Psoas muscle (tissue), 8 donors: Measurements from ENCODE around the gene CES2. TPM values are rescaled to one million over a fixed set of nuclear protein-coding genes. Genes with fewer than 3 reads are reported as not detected.

Experiments
- ATAC-seq, 4 donors: fragments of 200-7000 bp; cut with Tn5 transposase; one replicate each; pipeline ENCODE4 v1.9.1; 2020; ENCODE audit warnings: moderate library complexity in 3 of 4, mild to moderate bottlenecking in 2 of 4
- DNase-seq, 2 donors: peaks; one replicate each; pipeline ENCODE4 v3.0.0-alpha.2; 2020
- H3K27ac ChIP-seq: fragments of 200-600 bp; one replicate; pipeline ENCODE4 v1.8.0; 2022
- H3K27me3 ChIP-seq, 3 donors: fragments of 200-600 bp in 1 of 3; one replicate each; pipeline versions ENCODE4 v1.6.1 to v1.8.0; 2013 to 2022; ENCODE audit warnings: low read length in 2 of 3, mild to moderate bottlenecking in 2 of 3, moderate library complexity in 1 of 3; ENCODE audit not compliant: insufficient read depth in 3 of 3
- H3K36me3 ChIP-seq, 2 donors: fragments of 200-600 bp in 1 of 2; one replicate each; pipeline versions ENCODE4 v1.6.1 to v1.8.0; 2013 to 2022; ENCODE audit warnings: low read depth in 1 of 2, mild to moderate bottlenecking in 1 of 2, moderate library complexity in 1 of 2; ENCODE audit not compliant: insufficient read depth in 1 of 2
- H3K4me1 ChIP-seq: fragments of 200-600 bp; one replicate; pipeline ENCODE4 v1.8.0; 2022
- H3K4me3 ChIP-seq: fragments of 200-600 bp; one replicate; pipeline ENCODE4 v1.8.0; 2022; ENCODE audit warnings: mild to moderate bottlenecking
- H3K9me3 ChIP-seq: fragments of 200-600 bp; one replicate; pipeline ENCODE4 v1.8.0; 2022
- WGBS, 3 donors: extraction: QIAGEN DNeasy Blood & Tissue Kit; methylation state at CpG; one replicate each; pipeline versions ENCODE4 v1.1.6 to v1.1.7; 2013; 5-methylcytosine and 5-hydroxymethylcytosine counted together
- intact Hi-C, 2 donors: fragments of 100-400 bp; cut with DNase I; formaldehyde crosslinking; loops; one replicate each; pipeline versions ENCODE4 v1.11.0 to v1.14.2; 2022
- polyA plus RNA-seq, 3 donors: library from polyadenylated mRNA; stranded (reverse); fragments of 200-250 nt; gene quantifications; one replicate each; pipeline ENCODE4 v1.2.3, GENCODE V29; 2013
- total RNA-seq, 4 donors: library from RNA; stranded (reverse); fragmentation: NEBNext Ultra II Directional in 2 of 4; extraction: Animal tissue kit (Norgen Biotek cat#: 25700) in 2 of 4; gene quantifications; one replicate each; pipeline versions ENCODE4 v1.2.1 to v1.2.4, GENCODE V29; 2021 to 2023
- TF ChIP-seq, protein P1 (sequence below): fragments of 200-600 bp; IDR thresholded peaks from one replicate; pipeline ENCODE4 v1.8.0; 2022; ENCODE audit warnings: antibody characterized with exemption
- donor health status: healthy with polysubstance abuse.
- donor health status: DM: no; HTN: no; CAD: no; lungs with moderate emphysema.
- donor health status: Bipolar disorder and iron deficiency.
- donor health status: healthy.
- donor health status: DM: yes; HTN: yes; CAD: no.
- donor health status: DM: no; HTN: no; CAD: no.
- donor health status: DM: no; HTN: no; CAD: no.
- donor health status: DM: yes; HTN: yes; CAD: no.

Gene CES2
- total and polyA plus RNA-seq, 7 donors, result 12.8 to 92.8 (median 22.7) TPM

DNA sequence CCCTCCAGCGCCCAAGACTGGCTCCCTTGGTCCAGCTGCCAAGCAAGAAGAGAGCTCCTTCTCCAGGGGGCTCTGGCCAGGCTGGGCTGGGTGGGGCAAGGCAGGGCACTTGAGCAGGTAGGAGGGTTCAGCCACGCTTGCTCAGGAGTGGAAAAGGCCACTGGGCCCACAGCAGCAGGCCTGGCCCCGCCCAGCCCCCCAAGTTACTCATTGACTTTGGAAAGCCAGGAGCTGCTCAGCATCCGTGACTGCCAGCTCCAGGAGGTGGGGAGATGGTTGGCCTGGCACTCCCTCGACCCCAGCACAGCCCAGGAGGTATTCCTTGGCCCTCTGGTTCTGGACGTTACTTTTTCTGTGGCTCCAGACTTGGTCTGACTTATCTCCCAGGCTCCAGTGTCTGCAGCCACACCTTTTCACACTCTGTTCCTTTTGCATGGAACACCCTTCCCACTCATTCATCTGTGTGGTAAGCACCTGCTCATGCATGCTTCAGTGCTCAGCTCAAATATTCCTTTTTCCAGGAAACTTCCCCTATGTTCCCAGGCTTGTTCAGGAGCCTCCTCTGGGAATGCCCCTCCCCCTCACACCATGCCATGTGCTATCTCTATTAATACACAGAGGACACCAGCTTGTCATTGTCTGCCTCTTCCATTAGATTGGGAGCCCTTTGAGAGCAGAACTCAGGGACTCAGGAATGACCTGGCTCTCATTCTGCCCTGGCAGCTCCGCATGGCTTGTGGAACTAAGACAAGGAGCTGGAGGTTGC lies 16.3 kb upstream of the CES2 start, which contains the start of gene CDH16:
Gene CDH16, minus strand, starts transcription at position 83 of the 766 bp plus-strand sequence. CDS start 820 bp downstream, outside the sequence.
- no peak within 1 kb of the TSS for H3K4me3 ChIP-seq
- H3K4me1 ChIP-seq, result no peaks in the 10 kb centered on the region
- no peaks in the 10 kb centered on the region for H3K9me3 ChIP-seq
- ATAC-seq (peak; percentile 10 to 41 (median 18)), DNase-seq (no peak)
- H3K36me3 ChIP-seq, result peaks cover 0 to 21% of the 10 kb centered on the region in 2 donors
- H3K27me3 ChIP-seq, result no peaks in the 10 kb centered on the region
- WGBS, 3 donors, result 66% methylated on average over 7 of the region's 7 CpGs
- intact Hi-C loops, result loop anchor here in 1 of 2 donors (2.0 kb wide), 1 partner anchor 16 kb away; no protein-coding TSS in a partner anchor
- peak within 1 kb of the TSS; percentile 77 for H3K27ac ChIP-seq
- TF ChIP-seq, protein P1, sequence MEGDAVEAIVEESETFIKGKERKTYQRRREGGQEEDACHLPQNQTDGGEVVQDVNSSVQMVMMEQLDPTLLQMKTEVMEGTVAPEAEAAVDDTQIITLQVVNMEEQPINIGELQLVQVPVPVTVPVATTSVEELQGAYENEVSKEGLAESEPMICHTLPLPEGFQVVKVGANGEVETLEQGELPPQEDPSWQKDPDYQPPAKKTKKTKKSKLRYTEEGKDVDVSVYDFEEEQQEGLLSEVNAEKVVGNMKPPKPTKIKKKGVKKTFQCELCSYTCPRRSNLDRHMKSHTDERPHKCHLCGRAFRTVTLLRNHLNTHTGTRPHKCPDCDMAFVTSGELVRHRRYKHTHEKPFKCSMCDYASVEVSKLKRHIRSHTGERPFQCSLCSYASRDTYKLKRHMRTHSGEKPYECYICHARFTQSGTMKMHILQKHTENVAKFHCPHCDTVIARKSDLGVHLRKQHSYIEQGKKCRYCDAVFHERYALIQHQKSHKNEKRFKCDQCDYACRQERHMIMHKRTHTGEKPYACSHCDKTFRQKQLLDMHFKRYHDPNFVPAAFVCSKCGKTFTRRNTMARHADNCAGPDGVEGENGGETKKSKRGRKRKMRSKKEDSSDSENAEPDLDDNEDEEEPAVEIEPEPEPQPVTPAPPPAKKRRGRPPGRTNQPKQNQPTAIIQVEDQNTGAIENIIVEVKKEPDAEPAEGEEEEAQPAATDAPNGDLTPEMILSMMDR, result no peak

DNA sequence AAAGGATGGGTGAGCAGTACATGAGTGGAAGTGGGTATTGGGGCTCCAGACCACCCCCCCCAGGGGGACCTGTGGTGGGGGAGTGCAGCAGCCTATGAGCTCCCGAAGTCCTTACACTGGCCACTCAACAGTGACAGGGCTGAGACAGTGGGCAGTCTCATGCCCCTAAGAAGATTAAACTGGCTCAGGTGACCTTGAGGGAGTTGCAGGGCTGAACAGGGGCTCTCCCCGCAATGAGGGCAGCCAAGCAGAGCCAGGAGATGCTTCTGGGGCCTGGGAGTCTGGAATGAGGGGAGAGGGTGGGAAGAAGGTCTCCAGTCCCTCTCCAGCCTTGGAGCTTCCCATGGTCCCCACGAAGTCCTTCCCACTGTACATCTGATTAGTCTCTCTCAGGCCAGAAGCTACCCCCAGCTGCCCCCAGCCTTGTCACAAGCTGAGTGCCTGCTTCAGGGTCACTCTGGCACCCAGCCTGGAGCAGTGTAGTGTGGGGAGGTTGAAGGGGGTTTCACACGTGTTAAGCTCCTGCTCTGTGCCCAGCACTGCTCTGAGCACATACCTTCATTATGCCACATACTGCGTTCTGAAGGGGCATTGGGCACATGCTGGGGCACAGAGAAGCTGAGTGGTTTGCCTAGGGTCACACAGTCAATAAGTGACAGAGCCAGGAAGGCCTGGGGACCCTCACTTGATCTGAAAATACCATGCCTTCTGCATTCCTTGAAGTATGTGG lies 15.6 kb upstream of the CES2 start:
- peak overlapping the region; percentile 77 for H3K27ac ChIP-seq
- DNase-seq, result peak in 1 of 2 donors; percentile 54
- TF ChIP-seq, protein P1, result no peak

DNA sequence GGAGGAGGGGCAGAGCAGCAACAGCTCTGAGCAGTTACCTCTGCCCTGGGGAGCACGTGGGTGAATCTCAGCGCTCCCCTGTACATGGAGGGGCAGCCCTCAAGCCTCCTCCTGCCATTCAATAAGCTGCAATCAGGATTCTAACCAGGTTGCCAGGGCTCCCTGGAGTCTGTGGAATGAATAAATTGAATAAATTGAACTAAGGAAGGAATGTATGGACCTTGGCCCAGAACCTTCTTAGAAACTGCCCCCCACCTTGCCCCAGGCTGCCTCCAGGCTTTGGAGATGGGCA lies 15.1 kb upstream of the CES2 start:
- no peaks in the 10 kb centered on the region for H3K9me3 ChIP-seq
- no peak overlapping the region for H3K4me3 ChIP-seq
- peaks cover 0 to 32% of the 10 kb centered on the region in 2 donors for H3K36me3 ChIP-seq
- TF ChIP-seq, protein P1, result no peak
- peak overlapping the region; percentile 77 for H3K27ac ChIP-seq
- no peaks in the 10 kb centered on the region for H3K27me3 ChIP-seq
- DNase-seq, result no peak
- ATAC-seq, result peak; percentile 0 to 7 (median 4)
- WGBS, 3 donors, result 38 to 53% (median 48%) methylated on average over 2 of the region's 2 CpGs
- intact Hi-C loops, result no loop called here
- no peaks in the 10 kb centered on the region for H3K4me1 ChIP-seq

More for the DNA sequence above, 15.6 kb upstream of the CES2 start:
- intact Hi-C loops, result loop anchor here in 1 of 2 donors (2.0 kb wide), 1 partner anchor 17 kb away; no protein-coding TSS in a partner anchor
- Histone ChIP-seq H3K36me3 (peaks cover 0 to 28% of the 10 kb centered on the region in 2 donors), H3K4me3 (no peak overlapping the region), H3K27me3 (no peaks in the 10 kb centered on the region), H3K9me3 (no peaks in the 10 kb centered on the region), H3K4me1 (no peaks in the 10 kb centered on the region)
- WGBS, 3 donors, result 46 to 55% (median 47%) methylated on average over 5 of the region's 5 CpGs
- peak; percentile 4 to 17 (median 6) for ATAC-seq

DNA sequence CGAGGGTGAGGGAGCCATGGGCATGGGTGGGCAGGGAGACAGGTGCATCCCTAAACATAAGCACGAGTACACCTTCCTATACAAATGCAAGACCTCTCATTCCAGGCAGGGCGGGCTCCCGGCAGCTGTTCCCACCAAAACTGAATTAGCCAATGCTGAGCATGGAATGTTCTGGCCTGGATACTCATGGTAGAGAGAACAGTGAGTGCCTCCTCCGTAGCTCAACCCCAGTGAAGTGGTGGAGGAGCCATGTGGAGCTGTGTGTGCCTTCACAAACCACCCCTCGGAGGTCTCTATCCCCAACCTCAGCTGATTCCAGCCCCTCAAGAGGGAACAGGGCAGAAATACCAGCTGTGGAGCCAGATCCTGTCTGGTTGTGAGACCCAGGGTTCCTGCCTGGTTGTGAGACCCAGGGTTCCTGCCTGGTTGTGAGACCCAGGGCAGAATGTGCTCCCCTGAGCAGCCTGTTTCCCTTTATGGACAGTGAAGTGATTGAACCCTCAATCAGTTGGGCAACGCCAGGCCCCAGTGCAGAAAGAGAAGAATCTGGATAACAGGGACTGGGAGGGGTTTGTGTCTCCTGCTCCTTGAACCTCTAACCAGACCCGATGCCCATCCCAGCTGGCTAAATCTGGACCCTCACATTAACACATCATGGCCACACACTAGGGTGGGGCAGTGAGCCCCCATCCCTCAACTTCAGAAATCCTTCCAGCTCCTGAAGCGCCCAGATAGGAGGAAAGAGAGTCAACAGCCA lies 14.2 kb upstream of the CES2 start:
- no peaks in the 10 kb centered on the region for H3K9me3 ChIP-seq
- H3K4me3 ChIP-seq, result peak overlapping the region; percentile 67
- peak; percentile 16 to 53 (median 36) for ATAC-seq
- no peaks in the 10 kb centered on the region for H3K4me1 ChIP-seq
- H3K27ac ChIP-seq, result peak overlapping the region; percentile 96
- peaks cover 0 to 32% of the 10 kb centered on the region in 2 donors for H3K36me3 ChIP-seq
- WGBS, 3 donors, result 30 to 43% (median 38%) methylated on average over 9 of the region's 9 CpGs
- DNase-seq, result peak in 1 of 2 donors; percentile 53
- no peaks in the 10 kb centered on the region for H3K27me3 ChIP-seq
- TF ChIP-seq, protein P1, result no peak
- intact Hi-C loops, result no loop called here
